GM19324 (cell line): ENCODE measurements around the gene CCDC127.
"Not testable (repeated sequence)": the region's sequence is repeated elsewhere in the genome, so short reads cannot be mapped to it uniquely, and the experiment has no call there.

Source experiments
- ATAC-seq: cut with Tn5 transposase; IDR thresholded peaks from one replicate; pipeline ENCODE4 v1.9.1; 2021; ENCODE audit warnings: mild to moderate bottlenecking, moderate library complexity; ENCODE audit not compliant: unreplicated experiment, low FRiP score

Gene CCDC127

DNA sequence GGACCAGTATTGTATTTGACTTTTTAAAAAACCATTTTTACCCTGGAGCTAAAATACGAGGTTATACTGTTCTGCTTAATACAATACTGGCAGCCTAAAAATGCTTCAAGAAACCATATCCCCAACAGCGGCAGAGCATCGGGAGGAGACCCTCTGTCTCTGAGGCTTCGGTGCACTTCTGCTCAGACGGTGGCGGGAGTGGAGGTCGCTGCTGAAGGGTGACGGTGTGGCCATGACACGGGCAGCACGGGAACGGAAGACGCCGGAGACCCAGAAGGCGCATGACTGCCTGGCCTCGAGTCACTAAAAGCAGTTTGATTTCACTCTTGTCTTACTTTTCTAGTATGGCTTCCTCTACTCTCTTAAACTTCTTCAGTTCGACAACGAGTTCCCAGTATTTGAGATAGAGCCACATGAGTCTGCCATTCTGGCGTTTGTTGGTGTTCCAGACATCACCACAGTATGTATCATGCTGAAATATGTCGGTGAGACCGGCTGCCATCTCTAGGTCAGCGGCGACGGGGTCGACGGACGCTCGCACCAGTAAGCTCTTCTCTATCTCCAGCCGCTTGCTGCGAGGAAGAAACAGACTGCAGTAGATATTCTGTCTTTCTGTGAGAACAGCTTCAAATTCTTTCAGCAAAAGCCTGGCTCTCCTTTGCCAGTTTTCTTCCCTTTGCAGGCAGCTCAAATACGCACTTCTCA, 12.8 kb downstream of the CCDC127 start:
- ATAC-seq, result no peak

DNA sequence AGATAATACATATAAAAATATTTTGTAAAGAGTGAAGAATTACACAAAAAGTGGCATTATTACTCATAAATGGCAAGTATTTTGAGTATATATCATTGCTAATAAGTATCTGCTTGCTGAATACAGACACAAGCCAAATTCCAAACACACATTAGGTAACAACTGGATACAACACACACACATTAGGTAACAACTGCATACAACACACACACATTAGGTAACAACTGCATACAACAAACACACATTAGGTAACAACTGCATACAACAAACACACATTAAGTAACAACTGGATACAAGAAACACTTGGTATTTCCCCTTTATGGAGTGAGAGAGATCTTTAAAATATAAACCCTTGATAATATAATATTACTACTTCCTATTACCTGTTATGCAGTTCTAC, 13.5 kb downstream of the CCDC127 start:
- ATAC-seq, result no peak

DNA sequence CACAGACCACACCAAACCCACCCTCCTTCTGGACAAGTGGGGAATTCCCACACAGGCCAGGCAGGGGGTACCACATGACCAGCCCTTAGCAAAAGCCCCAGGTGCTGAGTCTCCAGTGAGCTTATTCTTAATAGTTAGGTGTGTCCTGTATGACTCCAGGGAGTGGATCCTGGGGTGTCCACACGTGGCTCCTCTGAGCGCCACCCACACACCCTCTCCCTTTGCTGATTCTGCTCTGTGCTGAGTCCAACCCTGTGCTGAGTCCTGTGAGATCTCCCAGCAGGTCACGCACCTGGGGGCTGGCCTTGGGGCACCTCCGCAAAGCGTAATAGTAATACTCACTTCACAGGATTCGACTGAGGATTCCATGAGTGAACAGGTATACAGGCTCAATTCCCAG, 14.0 kb downstream of the CCDC127 start:
- no peak for ATAC-seq

DNA sequence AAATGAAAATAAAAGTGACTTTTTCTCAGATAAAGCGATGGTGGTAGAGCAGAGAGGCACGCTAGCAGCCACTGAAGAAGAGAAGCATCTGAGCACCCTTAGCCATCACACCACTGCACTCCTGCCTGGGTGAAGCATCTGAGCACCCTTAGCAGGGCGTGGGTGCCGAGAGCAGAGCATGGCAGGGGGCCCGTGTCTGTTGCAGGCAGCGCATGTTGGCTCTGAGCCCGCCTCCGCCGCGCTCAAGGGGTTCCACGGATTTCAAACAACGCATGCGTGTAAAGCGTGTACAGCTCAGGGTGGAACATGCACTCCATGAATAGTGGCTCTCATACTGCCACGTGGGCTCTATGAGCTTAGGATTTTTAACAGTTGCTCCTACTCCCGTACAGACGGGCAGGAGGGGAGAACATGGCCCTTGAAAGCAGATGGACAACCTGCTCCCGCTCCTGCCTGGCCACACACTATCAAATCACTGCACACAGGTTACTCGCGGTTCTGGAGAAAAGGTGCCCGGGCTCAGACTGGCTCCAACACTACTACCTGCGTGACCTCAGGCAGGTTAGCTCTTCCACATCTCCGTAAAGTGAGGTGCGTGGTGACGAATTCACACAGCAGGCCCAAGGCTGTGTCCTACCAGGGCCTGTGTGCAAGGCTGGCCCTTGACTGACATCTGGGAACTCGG, 14.6 kb downstream of the CCDC127 start:
- no peak for ATAC-seq

DNA sequence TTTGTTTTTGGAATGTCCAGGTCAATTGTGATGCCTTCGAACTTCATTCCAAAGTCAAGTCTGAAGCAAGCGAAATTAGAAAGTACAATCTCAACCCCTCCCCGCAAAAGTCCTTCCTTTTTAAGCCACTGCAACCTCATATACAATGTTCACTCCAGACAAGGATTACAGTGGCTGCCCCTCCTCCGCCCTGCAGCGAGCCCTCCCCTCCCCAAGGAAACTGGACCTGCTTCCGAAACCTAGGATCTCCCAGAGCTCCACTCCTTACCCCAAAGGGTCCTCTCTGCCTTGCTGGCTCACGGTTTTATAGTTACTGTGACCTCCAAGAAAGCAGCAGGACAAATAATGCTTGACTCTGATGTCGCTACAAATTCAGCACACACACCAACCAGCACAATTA, 16.3 kb downstream of the CCDC127 start:
- no peak for ATAC-seq

DNA sequence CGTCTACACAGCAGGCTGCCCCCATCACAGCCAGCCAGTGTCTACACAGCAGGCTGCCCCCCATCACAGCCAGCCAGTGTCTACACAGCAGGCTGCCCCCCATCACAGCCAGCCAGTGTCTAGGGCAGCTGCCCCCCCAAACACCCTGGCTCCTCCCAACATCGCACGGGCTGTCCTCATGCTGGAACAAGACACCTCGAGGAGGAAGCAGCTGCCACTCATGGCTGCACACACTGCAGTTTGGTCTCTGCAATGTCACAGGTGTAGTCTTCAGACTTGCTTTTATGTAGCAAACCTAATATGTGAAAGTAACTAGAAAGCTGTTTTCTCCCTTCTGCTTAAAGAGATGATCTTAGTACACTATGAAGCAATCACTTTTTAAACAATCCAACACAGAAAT, 17.0 kb downstream of the CCDC127 start:
- no peak for ATAC-seq

DNA sequence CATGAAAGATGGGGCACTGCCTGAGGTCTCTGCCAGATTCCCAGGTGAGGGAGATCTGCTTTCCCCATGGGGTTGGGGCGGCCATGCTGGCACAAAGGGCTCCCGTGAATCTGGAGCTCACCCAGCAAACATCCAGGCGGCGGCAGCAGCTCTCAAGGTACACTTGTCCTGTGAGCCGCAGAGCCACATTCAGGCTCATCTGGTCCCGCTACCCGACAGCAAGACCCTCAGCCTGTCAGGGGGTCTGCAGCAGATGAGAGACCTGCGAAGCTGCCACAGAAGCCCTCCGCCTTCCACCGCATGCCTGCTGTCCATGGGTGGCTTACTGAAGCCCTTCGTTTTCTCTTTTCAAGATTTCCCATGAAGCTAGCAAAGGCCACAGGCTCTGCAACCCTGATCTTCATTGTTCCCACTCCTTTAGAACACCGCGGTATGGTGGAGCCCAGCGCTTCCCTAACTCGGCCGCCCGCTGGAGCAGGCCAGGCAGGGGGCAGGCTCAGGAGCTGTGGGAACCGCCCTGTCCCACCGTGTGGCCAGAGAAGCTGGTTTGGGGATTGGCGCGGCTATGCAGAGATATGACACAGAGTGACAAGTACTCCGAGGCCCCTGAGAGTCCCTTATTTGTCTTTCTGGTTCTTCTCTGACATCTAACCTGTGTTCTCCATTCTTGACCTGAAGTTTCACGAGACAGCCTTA, 17.9 kb downstream of the CCDC127 start:
- ATAC-seq, result no peak

DNA sequence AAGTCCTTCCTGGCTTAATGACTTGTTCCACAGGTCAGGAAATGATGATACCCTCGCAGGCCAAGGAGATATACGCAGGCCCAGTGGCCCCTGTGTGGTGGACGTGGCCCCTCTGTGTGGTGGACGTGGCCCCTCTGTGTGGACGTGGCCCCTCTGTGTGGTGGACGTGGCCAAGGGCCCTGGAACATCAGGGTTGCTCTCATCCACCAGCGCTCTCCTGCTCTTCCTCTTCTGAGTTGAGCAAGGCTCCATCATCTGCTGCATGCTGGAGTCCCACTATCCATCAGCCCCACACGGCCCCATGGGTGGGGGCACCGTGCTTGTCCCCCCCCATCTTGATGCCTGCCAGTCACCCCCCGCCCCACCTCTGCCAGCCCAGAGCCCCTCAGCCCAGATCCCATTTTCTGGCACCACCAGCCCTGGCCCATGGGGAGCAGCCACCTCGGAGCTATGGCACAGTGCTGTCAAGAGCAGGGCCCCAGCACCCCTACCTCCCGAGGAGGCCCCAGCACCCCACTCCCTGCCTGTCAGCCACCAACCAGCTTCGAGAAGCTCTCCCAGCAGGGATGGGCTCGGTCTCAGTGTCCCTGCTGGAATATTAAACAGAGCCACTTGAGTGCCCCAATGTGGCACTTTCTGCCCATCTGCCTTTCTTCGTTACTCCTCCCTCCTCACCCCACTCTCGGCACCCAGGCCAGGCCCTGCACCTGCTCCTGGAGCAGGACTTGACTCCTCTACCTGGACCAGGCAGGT, 18.6 kb downstream of the CCDC127 start:
- no peak for ATAC-seq

DNA sequence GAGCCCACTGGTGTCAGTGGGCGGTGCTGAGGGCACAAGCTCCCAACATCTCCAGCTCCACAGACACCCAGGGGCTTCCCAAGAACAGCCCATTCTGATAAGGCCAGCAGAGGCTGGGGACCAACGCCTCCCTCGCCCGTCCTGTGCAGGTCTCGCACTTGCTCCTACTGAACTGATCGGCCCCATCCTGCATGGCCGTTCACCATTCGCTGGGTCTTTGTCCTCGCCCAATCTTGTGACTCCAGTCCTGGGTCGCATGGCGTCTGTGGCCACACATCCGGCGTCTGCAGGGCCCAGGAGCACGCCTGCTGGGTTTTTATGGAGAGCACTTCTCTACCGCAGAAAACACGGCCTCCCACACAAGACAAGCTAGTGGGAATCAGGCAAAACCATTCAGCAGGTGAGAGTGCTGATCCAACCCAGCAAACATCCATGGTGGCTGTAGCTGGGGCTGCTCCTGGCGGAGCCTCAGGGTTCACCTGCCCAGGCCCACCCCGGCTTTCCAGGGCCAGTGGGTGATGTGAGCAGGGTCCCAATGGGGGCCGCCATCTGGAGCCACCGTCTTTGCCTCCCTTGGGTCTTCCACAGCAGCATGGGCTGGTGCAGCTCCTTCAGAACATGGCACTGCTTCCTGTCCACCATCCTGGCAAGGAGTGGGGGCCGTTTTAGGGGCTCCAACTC, 19.3 kb downstream of the CCDC127 start:
- no peak for ATAC-seq

DNA sequence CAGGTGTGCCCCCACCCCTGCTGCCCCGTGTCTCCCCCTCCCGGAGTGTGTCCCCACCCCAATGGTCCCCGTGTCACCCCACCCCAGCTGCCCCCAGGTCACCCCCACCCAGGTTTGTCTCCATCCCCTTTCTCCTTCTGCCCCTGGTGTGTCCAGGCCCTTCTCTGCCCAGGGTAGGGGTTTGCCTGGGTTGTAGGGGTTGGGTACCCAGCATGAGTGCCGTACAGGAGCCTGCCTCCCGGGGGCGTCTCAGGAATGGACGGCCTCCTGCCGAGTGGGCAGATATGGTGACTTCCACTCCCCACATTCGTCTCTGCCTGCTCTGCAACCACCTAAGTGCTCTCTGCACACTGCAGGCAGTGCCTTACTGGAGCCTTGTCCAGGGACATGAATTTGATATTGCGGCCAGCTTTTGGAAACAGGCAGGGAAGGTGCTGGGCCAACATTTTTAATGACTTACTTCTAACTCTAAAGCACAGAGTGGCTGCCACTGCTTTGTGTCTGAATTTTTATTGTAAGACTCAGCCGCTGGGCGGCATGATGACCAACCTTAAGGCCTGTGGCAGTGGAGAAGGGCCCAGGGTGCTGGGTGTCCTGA, 20.0 kb downstream of the CCDC127 start:
- ATAC-seq, result no peak

DNA sequence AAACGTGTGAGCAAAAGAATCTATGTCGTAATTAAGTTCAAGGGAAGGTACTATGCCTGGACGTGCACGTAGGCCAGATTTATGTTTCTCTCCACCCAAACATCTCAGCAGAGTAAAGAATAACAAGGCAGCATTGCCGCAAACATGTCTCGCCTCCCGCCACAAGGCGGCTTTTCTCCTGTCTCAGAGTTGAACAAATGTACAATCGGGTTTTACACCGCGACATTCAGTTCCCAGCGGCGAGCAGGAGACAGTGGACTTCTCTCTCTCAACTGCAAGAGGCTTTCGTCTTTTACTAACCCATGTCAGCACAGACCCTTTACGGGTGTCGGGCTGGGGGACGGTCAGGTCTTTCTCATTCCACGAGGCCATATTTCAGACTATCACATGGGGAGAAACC, 20.9 kb downstream of the CCDC127 start:
- not testable (repeated sequence) for ATAC-seq

DNA sequence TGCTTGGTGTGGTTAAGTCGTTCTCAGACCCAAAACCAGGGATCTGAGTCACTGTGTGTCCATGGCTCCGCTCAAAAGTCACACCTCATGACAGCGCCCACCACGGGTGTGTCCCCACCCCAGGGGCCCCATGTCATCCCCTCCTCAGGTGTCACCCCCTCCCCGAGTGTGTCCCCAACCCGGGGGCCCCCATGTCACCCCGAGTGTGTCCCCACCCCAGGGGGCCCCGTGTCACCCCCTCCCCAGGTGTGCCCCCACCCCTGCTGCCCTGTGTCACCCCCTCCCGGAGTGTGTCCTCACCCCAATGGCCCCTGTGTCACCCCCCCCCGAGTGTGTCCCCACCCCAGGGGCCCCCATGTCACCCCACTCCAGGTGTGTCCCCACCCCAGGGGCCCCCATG, 21.6 kb downstream of the CCDC127 start:
- no peak for ATAC-seq

DNA sequence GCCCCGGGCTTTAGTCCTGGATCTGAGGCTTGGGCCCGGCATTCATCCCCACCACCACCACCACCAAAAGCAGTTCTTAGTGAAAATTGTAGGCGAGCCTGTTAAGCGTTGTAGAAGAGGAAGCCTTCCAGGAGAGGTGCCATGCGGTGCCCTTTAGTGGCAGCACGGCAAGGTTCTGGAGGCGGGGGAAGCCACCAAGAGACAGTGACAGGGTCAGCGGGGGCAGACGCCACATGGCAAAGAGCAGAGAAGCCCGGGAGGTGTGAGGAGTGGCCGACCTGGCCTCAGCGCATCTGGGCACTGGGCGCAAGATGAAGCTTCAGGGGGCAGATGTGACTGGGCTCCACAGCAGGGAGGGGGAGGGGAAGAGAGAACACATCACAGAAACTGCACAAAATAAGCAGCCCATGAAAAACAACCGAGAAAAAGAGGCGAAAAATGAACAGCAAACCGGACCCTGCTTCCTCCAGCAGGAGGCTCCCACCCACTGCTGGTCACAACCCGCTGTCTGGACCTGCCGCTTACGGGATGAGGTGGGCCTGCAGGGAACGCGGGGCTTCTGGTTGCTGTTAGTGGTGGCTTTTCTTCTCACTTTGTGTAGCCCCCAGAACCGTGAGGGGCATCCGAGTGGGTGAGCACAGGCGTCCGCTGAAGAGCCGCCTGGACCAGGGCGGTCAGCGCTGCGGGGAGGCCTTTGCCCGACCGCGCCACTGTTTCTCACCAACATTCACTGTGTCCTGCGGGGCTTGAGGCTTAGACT, 22.4 kb downstream of the CCDC127 start:
- no peak for ATAC-seq

DNA sequence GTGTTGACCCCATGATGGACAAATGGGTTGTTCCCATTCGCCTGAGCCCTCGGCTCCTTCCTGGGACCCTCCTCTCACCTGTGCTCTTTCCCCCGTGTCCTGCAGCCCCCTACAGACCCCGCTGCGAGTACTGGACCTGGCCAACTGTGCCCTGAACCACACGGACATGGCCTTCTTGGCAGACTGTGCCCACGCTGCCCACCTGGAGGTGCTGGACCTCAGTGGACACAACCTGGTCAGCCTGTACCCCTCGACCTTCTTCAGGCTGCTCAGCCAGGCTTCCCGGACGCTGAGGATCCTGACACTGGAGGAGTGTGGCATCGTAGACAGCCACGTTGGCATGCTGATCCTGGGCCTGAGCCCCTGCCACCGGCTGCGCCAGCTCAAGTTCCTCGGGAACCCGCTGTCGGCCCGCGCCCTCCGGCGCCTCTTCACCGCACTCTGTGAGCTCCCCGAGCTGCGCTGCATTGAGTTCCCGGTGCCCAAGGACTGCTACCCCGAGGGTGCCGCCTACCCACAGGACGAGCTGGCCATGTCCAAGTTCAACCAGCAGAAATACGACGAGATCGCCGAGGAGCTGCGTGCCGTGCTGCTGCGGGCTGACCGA, 23.2 kb downstream of the CCDC127 start:
- ATAC-seq, result no peak

DNA sequence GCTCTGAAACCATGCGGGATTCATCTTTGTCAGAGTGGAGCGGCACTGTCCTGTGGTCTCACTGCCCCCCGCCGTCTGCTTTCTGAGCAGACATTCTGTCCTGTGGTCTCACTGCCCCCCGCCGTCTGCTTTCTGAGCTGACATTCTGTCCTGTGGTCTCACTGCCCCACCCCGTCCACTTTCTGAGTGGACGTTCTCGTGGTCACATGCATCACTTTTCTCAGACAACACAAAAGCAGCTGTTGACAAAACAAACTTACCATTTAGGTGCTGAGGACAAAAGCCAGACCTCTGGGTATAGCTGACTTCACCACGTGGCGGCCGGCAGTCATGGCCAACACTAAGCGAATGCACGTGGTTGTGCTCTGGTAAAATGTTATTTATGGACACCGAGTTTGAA, 23.9 kb downstream of the CCDC127 start:
- no peak for ATAC-seq

DNA sequence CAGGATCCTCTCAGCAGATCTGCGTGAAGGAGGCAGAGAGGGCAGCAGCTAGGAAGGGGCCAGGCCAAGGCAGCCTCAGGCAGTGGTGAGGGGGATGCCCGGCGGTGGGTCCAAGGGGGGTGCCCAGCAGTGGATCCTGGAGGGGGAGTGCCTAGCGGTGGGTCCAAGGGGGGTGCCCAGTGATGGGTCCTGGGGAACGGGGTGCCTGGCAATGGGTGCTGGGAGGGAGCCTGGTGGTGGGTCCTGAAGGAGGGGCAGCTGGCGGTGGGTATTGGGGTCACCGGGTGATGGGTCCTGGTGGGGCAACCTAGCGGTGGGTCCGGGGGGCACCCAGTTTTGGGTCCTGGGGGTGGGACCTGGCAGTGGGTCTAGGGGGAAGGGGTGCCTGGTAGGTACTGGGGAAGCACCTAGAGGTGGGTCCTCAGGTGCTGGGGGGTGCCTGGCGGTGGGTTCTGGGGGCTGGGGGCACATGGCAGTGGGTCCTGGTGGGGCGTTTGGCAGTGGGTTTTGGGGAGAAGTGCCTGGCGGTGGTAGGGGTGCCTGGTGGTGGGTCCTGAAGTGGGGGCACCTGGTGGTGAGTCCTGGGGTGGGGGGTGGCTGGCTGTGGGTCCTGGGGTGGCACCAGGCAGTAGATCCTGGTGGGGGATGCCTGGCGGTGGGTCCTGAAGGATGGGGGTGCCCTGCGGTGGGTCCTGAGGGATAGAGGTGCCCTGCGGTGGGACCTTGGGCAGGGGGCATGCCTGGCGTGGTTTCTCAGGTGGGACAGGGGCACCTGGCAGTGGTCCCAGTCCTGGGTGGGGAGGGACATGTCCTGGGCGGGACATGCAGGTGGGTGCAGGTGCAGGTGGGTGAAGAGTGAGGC, 24.8 kb downstream of the CCDC127 start:
- no peak for ATAC-seq

DNA sequence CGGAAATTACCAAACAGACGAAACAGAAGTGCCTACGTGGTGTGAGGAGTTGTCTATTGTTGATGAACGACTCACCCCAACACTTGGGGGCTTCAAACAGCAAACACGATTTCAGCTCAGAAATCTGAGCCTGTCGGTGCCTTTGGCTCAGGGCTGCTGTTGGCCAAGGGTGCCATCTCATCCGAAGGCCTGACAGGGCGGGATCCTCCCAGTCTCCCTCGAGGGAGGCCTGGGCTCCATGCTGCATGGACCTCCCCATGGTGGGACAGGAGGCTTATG, 25.3 kb downstream of the CCDC127 start:
- ATAC-seq, result no peak

DNA sequence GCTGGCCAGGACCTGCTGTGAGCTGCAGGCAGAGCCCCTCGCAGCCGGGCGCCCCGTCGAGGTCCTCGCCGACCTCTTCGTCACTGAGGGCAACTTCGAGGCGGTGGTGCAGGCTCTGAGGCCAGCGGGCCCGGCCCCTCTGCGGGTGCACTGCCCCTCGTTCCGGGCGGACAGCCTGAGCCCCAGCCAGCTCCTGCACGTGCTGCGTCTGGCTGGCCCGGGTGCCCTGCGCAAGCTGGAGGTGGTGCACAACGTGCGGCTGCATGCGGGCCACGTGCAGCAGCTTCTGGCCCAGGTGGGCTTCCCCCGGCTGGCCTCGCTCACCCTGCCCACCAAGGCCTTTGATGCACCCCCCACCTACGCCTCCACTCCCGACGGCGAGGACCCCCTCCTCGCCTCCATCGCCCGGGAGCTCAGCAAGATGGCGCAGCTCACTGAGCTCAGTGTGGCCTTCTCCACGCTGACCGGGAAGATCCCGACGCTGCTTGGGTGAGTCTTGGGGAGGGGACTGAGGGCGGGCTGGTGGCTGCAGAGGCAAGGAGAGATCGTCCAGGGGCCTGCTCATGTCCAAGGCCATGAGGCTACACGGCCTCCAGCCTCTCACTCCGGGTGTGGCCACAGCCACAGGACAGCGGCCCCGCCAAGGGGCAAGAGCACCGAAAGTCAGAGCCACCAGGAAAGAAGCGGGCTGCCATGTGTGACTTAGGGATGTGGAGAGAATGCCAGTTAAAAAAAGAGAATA, 25.8 kb downstream of the CCDC127 start:
- ATAC-seq, result no peak
